ENCODE results near the gene CIT.

DNA sequence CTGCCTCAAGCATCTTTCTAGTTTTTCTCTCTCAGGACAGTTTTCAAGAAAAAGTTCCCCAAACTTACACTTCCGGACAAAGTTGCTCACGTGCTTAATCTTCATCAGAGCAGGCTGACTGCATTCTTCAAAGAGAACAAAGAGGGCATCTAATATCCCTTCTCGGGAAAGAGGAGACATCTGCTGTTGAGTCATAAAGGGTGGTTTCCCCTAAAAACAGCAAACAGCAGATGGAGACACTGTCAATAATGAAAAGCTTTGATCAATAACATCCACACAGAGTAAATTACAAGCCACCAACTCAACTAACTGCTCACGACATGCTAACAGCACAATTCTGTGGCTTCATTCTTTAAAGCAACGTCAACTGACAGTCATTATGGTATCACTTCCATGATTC, 8.1 kb downstream of the CIT start:
- TF ChIP-seq, protein P1, sequence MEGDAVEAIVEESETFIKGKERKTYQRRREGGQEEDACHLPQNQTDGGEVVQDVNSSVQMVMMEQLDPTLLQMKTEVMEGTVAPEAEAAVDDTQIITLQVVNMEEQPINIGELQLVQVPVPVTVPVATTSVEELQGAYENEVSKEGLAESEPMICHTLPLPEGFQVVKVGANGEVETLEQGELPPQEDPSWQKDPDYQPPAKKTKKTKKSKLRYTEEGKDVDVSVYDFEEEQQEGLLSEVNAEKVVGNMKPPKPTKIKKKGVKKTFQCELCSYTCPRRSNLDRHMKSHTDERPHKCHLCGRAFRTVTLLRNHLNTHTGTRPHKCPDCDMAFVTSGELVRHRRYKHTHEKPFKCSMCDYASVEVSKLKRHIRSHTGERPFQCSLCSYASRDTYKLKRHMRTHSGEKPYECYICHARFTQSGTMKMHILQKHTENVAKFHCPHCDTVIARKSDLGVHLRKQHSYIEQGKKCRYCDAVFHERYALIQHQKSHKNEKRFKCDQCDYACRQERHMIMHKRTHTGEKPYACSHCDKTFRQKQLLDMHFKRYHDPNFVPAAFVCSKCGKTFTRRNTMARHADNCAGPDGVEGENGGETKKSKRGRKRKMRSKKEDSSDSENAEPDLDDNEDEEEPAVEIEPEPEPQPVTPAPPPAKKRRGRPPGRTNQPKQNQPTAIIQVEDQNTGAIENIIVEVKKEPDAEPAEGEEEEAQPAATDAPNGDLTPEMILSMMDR (IDR thresholded peaks at IDR 0.05), result no peak
- no peak for TF ChIP-seq POLR2A (IDR thresholded peaks at IDR 0.05)
